GM21619 (cell line): ENCODE measurements around the gene MLLT10.

Experiments used
- ATAC-seq: cut with Tn5 transposase; IDR thresholded peaks from one replicate; pipeline ENCODE4 v1.9.1; 2021; ENCODE audit not compliant: unreplicated experiment

Gene MLLT10

GRCh38 chr10:21501091-21501490 lies 32.9 kb upstream of the MLLT10 start:
- no peak for ATAC-seq

DNA sequence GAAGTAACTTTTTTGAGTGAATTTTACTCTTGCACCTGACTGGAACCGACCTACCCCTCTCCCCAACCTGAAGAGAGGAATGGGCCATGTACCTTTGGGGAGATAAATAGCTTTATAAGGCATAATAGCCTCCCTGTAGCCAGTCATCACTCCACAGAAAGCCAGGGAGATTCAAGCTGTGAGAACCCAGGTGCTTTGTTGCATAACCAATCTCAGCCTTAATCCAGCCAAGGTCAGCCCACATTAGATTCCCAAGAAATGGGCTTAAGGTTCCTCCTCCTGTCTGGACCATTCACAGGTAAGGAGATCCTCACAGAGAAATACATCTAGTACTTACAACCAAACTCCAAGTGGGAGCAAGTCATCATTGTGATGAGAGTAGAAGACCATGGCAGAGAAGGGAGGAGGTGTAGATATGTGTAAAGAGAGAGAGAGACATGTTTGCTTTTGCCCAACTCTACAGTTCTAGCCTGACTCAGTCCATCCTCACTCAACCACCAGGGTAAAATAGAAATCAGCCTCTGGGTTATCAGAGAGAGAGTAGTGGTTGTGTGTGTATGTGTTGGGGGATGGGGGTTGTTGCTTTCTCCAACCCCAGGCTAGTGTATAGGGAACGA lies 32.2 kb upstream of the MLLT10 start:
- ATAC-seq: no peak

DNA sequence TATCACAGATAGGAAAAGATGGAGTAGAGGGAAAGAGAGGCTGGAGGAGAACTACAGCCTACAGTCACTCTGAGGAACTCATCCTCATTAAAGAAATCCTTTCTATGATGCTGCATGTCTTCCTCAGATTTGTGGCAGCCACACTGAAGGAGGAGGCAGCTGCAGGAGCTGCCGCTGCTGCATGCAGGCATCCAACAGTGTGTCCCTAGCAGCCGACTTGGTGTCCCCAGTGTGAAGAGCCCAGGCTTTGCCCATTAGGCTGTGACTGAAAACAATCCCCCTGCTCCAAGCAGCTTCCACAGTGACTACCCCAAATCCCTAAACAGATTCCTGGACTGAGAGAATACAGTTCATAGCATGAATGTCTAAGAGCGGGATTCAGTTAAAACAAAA lies 31.7 kb upstream of the MLLT10 start:
- ATAC-seq: no peak

DNA sequence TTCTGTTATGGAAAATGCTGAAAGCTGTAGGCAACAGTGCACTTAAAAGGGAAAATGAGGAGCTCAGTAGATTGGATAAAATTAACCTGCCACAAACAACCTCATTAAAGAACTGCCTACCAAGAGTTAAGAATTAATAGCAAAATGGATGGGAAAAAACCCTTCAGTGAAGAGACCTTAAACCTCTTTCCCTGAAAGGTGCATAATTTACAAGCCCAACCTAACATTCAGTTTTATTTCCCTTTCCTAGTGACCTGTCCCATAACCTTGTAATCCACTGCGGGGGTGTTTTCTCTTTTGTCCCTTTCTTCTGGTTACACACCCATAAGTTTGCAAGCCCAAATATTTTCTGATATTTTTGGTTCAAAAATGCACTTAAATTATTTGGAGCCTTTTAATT lies 30.5 kb upstream of the MLLT10 start:
- no peak for ATAC-seq

DNA sequence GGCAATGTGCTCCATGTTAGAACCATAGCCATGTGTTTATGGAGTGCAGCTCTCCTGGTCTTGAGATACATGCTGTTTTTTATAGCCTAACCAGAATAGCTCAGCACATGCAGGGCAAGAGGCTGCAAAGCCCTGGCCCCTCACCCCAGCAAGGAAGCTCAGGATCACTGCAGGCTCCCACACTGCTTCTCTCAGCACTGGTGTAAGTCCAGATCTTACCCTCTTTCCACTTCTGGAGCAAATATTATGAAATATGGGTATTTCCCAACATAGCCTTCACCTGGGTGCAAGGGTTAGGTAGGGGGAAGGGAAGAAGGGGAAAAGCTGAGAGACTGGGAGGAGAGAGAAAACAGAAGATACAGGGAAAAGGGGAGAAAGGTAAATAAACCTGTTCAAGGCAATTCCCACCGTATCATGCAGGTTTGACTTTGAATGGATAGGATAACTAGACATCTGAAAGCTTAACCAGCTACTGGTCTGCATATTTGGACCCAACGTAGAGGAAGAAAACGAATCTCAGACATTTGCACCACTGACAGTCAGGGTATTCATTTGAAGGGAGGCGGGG lies 28.2 kb upstream of the MLLT10 start:
- no peak for ATAC-seq

- no peak for ATAC-seq
These were observed 27.7 kb upstream of the MLLT10 start for GRCh38 chr10:21506351-21506750.

- no peak for ATAC-seq
These were observed 26.9 kb upstream of the MLLT10 start for GRCh38 chr10:21507150-21507549.

GRCh38 chr10:21508706-21509331 lies 25.2 kb upstream of the MLLT10 start:
- ATAC-seq: no peak

DNA sequence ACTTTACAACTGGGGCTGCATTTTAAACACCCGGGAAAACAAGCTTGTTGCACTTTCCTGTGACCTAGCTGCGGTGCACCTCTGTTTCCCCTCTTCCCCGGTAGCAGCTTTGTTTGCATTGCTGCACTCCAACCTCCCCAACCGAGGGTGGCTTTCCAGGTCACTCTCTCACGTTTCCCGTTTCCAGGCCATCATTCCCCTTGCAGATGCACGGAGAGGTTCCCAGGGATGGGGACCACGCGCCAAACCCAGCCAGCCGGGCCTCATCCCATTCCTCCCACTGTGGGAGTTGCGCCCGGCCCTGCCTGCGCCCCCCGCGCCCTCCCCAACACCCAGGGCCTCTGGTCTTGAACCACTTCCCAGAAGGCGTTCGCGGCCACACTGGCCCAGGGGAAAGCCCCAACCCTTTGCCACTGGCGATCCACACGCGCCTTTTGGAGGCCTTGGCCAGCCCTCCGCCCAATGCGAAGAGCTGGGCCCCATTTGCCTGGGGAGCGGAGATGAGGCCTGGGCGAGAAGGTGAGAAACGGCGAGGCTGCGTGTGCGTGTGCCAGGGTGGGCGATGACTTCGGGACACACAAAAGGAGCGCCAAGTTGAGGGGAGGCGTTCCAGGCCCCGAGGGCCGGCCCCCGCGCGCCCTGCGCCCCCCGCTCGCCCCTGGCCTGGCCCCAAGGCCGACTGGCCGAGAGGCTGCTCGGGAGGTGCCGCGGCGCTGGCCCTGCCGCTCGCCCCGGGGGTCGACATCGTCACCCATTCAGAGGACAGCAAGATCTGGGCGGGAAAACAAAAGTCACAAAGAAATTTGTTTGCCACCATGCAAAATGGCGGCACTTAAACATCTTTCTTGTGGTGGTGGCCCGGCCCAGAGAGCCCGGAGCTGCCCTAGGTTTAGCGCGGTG lies 24.4 kb upstream of the MLLT10 start:
- ATAC-seq: no peak

GRCh38 chr10:21510241-21511094 lies 23.6 kb upstream of the MLLT10 start:
- ATAC-seq: no peak

- no peak for ATAC-seq
These were observed 22.9 kb upstream of the MLLT10 start for GRCh38 chr10:21511095-21511570.

DNA sequence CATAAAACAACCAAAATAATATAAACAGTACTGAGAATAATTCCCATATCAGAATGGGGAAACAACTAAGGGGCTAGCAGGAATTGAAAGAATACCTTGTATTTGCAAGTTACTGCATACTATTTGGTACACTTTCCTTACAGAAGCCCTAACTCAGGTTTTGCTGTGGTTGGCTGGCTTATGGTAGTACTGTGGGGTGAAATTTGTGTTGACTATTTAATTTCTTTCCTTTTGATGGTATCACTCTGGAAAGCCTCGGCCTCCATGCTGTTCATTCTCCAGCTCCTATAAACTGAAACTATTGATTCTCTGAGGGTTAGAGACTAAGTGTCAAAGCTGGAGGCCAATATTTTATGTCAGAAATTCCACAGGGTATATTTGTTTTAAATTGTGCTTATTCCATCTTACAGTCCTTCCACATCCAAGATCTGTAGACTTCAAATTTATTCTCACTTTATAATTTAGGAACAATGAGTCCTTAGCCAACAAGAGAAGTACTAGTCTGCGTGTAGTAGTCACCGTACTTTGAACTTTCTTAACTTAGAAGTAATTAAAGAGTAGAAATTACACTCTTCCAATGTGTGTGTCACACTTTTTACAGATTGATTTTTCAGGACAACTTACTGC lies 22.0 kb upstream of the MLLT10 start:
- no peak for ATAC-seq

- no peak for ATAC-seq
These were observed 21.2 kb upstream of the MLLT10 start for GRCh38 chr10:21512573-21513404.

DNA sequence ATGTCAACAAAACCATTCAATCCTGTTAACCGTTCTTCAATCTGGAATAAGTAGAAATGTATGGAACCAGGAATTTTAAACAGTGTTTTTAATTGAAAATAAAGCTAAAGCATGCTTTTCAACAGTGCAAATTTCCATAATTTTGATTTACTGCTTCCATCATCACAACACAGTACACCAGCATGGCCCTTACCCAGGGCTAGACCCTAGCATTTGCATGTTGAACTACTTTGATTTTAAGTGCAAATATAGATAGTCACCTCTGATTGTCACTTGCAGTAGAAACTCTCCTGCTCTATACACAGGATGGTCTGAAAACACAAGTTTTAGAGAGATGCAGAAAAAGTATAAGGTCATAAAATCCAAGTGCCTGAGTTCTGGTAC lies 20.6 kb upstream of the MLLT10 start:
- ATAC-seq: no peak

GRCh38 chr10:21514129-21514817 lies 19.8 kb upstream of the MLLT10 start:
- no peak for ATAC-seq

- no peak for ATAC-seq
These were observed 19.1 kb upstream of the MLLT10 start for GRCh38 chr10:21514818-21515351.

DNA sequence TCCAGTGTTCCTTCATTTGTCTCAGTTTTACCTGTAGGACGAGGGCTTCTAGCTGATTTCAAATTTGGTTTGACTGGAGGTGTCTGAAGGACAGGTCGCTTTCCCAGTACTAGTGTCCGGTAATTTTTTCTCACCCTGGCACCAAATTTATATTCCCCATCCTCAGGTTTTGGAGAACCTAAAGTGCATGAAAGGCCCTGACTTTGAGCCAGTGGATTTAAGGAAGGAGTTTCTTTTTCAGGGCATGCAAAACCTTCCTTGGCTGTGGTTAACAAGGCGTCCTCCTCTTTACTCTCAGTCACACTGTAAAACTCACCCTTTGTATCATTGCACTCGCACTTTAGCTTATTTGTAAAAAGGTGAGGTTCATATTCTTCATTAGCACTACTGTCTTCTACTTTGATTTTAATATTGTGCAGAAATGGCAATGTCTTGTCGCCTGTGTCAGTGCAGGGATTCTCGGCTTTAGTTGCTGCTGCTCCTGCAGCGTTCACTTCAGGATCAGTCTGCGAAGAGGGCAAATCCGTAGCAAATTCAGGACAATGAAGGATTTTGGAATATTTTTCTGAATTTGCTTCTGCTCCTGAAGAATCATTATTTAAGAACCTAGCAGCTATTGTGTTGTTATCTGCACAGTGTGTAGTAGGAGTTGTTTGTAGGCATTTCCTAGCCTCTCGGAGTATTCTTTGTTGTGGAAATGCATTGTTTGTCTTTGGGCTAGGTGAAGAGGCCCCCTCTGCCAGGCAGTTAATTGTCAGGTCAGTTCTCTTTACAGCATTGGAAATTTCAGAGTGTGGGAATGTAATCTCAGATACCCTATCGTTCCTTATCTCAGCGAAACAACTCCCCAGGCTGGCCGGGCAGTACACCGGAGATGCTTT lies 18.4 kb upstream of the MLLT10 start:
- ATAC-seq: no peak
